GM12873 (cell line): Measurements from ENCODE around the gene AFAP1.

Experiments
- CTCF ChIP-seq: IDR thresholded peaks from 2 replicates; pipeline ENCODE4 v1.5.1; 2012; ENCODE audit warnings: low read depth, mild to moderate bottlenecking, moderate library complexity, low read length, control low read depth; ENCODE audit not compliant: insufficient read depth; ENCODE audit errors: missing control alignments

Gene AFAP1

GRCh38 chr4:7760228-7760627 lies 179.4 kb downstream of the AFAP1 start:
- no peak for TF ChIP-seq CTCF

GRCh38 chr4:7759635-7760034 lies 180.0 kb downstream of the AFAP1 start:
- no peak for TF ChIP-seq CTCF

GRCh38 chr4:7759216-7759615 lies 180.4 kb downstream of the AFAP1 start:
- TF ChIP-seq CTCF, result no peak

- TF ChIP-seq CTCF, result no peak
Observed at GRCh38 chr4:7758476-7758875, 181.2 kb downstream of the AFAP1 start.

GRCh38 chr4:7757501-7758471 lies 181.9 kb downstream of the AFAP1 start:
- no peak for TF ChIP-seq CTCF

- TF ChIP-seq CTCF, result no peak
Observed at GRCh38 chr4:7756561-7757355, 182.9 kb downstream of the AFAP1 start.

GRCh38 chr4:7756071-7756470 lies 183.6 kb downstream of the AFAP1 start:
- no peak for TF ChIP-seq CTCF
